GM19372 (cell line): ENCODE results near the gene SAA4.
"Not testable (repeated sequence)": the region's sequence is repeated elsewhere in the genome, so short reads cannot be mapped to it uniquely, and the experiment has no call there.

Experiments used
- ATAC-seq: cut with Tn5 transposase; IDR thresholded peaks from one replicate; pipeline ENCODE4 v1.9.1; 2021; ENCODE audit warnings: mild to moderate bottlenecking, low read depth, moderate library complexity; ENCODE audit not compliant: unreplicated experiment

SAA4 gene

DNA sequence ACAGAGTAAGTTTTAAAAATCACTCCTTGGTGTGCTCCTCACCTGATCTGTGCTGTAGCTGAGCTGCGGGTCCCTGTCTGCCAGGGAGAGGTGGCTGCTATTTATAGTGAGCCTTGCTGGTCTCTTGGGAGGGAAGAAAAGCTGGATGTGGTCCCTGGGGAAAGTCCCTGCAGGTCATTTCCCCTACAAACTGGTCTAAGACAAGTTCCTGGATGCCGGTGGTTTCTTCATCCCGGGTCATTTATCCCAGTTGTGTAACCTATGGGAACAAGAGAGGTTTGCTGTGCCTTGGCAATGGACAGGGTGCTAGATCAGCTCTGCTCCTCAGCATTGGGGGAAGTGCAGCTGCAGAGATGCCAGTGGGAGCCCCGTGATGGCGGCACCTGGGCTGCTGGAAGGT, 12.0 kb upstream of the SAA4 start, which contains the start of gene SAA2:
SAA2 (minus strand) TSS at position 108 of the 400 bp plus-strand sequence. CDS start 657 bp downstream, outside the sequence.
- ATAC-seq = no peak

DNA sequence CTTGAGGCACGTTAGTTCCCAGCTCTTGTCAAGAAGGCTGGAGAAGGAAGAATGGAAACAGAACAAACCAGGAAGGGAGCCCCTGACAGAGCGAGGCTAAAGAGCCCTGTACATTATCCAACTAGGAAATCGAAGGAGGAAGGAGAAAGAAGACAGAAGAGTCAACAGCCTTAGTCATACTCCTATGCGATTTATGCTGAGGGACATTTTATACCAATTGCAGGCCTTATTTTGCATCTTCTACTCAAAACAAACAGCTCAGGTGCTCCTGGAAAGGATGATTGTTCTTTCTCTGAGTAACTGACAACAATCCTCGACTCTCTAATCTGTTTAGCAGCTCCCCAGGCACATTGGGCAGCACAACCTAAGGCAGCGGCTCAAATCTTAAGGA, 10.6 kb upstream of the SAA4 start:
- peak; percentile 8 for ATAC-seq

DNA sequence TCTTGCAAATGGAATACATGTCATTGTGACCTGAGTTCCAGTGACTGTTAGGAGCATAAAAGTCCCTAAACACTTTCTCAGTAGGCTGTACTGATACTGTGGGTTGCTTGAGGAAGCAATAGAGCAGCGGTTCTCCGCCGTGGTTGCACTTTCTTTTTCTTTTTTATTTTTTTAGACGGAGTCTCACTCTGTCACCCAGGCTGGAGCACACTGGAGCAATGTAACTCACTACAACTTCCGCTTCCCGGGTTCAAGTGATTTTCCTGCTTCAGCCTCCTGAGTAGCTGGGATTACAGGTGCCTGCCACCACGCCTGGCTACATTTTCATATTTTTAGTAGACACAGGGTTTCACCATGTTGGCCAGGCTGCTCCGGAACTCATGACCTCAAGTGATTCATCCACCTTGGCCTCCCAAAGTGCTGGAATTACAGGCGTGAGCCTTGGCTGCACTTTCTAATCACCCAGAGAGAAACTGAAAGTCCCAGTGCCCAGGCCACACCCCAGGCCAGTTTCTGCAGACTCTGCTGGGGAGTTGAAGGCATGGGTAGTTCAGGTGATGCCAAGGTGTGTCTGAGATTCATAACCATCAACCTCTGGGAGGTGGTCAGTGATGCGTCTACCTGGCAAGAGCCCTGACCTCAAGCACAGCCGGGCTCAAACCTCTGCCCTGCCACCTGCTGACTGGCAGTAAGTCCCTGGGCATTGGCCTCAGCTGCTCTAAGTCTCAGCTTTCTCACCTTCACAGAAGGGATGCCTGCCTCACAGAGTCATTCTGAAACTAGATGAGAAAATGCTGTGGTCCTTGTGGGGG, 10.0 kb upstream of the SAA4 start:
- peak; percentile 69 for ATAC-seq

DNA sequence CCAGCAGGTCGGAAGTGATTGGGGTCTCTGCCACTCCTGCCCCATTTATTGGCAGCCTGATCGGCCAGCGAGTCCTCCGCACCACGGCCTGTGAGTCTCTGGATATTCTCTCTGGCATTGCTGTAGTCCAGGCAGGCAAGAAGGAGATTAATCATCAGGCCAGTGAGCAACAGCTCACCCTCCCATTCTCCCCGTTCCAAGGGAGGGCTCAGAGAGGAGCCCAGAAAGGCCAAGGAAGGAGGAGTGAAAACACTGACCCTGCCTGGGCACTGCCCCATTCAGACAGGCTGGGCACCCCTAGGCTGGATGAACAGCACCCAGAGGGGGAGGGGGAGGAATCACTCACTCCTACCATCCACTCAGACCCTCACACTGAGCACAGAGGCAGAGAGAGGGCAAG, 8.8 kb upstream of the SAA4 start:
- no peak for ATAC-seq

DNA sequence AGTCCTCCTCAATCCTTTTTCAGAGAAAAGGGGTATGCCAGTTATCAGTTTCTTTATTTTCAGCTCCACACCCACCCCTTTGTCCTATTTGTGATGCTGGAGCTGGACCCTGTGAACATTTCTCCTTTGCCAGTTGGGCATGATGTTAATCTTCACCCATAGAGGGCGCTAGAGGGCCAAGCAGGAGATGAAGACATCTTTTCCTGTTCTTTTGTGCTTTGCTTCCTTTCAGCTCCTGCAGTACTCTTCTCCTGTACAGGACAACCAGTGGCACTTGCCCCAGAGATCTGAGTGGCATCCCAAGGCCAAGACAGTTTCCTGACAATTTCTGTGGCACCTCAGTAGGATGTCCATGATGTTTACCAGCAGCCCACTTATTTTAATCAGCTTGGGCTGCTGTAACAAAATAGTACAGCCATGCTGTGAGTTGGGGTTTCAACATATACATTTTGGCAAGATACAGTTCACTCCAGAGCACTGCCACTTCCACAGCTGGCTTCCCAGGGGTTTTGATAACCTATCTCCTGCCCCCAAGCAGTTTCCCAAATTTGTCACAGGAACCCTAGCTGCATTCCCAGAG, 7.3 kb upstream of the SAA4 start:
- no peak for ATAC-seq

DNA sequence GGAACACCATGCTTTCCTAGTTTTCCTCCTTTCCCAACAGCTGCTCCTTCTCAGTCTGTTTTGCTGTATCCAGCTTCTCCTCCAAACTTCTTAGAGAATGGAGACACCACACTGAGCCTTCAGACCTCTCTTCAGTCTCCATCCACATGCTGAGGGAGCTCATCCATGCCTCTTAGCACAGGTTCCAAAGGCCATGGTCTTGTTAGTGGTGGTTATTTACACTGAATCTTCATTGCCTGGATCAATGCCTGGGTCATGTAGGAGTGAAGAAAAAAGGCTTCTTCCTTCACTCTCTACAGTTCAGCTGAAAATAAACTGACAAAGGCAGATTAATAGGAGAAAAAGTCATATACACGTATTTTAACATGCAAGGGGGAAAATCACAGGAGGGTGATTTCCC, 3.1 kb upstream of the SAA4 start:
- ATAC-seq = no peak

DNA sequence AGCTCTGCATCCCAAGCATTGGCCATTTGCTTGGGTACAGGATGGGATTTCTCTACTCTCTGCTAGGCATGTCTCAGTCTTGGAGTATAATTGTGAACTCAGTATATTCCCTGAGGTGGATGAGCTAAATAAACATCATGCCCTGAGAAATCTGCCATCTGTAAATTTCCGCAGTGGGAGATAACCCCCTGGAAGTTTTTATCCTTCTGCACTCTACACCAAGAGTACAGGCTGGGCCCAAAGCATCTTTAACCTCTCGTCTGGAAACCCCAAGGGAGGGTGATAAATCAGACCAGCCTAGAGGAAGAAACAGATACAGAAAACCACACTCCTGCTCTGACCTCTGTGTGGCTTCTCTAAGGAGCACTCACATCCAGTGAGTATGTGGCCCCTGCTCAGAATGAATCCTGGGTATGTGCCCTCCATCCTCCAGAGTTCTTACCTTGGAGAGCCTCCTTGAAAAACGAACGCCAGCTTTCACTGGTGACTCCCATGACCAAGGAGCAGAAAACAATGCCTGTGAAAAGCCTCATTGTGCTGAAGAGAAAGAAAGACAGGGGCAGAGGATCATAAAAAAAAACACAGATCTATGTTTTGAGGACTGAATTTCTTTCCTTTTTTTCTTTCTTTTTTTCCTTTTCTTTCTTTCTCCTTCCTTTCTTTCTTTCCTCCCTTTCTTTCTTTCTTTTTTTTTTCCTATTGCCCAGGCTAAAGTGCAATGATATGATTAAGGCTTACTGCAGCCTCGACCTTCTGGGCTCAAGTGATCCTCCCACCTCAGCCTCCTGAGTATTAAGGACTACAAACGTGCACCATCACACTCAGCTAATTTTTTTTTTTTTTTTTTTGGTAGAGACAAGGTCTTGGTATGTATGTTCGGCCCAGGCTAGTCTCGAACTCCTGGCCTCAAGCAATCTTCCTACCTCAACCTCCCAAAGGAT, 938 bp downstream of the SAA4 start:
- no peak for ATAC-seq

DNA sequence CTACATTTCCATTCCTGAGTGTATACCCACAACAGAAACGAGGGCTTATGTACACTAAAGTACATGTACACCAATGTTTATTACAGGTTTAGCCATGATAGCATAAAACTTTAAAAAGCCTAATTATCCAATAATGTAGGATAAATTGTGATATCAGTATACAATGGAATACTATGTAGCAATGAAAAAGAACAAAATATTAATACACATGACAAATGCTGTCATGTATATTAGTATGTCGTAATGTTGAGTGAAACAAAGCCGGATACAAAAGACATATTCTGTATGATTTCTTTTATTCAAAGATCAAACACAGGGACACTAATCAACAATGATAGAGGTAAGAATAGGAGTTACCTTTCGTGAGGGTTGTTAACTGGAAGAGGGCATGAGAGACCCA, 2.7 kb downstream of the SAA4 start:
- ATAC-seq = no peak

DNA sequence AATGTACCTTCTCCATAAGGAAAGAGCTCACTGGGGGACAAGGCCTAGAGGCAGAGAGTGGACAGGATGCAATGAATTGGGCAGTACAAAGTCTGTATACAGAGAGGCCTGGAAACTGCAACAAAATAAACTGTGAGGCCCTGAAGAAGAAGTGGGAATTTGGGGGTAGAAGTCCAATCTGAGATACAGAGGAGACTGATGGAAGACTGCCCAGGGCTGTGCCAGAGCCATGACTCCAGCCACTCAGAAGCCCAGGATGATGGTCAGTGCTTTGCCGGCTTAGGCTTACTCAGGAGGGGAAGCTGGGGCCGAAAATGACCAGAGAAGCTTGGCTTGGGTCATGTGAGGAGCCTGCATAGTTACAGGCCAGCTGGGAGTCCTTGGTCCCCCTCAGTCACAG, 5.7 kb downstream of the SAA4 start:
- no peak for ATAC-seq

DNA sequence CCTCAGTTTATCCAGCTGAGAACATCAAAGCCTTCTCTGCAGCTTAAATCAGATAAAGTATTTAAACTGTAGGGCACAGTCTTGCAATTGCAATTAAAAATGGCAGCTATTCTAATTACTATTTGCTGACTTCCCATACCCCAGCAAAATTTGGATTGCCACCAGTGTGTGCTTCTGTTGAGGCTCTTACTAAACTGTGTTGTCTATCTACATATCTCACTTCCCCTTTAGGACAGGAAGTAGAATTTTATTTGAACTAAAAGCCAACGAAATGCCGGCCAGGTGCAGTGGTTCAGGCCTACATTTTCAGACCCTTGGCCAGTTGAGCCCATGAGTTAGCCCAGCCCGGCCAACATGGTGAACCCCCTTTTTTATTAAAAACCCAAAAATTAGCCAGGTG, 7.1 kb downstream of the SAA4 start:
- ATAC-seq = peak; percentile 95

DNA sequence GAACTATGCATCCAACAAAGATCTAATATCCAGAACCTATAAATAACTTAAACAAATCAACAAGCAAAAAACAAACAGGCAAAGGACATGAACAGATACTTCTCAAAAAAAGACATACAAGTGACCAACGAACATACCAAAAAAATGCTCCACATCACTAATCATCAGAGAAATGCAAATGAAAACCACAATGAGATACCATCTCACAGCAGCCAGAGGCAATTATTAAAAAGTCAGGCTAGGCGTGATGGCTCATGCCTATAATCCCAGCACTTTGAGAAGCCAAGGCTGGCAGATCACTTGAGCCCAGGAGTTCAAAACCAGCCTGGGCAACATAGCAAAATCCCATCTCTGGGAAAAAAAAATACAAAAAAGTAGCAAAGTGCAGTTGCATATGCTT, 10.7 kb downstream of the SAA4 start:
- ATAC-seq = no peak

DNA sequence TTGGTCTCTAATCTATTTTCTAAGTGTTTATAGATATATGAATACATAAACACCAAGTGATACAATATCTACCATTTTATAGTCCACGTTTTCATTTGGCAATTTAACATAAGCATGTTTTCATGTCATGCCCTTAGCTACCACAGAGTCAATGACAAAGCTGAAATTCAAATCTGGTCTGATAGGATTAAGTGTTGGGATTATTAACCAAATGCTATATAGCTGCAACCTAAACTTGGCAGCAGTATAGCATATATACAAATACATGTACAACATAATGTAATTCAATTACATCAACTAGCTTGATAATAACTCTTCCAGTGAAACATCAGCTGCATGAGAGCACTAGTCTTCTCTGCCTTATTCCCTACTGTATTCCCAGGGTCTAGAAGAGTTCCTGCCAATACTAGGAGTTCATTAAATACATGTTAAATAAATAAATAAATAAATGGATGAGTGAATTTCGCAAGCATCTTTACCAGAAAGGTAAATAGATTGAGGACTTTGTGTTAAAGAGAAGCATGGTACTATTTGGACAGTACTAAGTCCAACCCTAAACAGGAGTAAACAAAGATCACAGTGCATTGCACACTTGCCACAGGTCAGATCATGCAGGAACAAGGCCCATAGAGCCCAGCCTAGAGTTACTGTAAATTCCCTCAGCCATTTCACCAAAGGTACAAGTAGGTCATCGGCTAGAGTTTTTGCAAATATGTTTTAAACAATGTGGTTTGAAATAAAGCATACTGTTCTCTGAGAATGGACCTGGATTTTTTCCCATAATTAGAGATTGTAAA, 12.8 kb downstream of the SAA4 start:
- ATAC-seq = no peak

DNA sequence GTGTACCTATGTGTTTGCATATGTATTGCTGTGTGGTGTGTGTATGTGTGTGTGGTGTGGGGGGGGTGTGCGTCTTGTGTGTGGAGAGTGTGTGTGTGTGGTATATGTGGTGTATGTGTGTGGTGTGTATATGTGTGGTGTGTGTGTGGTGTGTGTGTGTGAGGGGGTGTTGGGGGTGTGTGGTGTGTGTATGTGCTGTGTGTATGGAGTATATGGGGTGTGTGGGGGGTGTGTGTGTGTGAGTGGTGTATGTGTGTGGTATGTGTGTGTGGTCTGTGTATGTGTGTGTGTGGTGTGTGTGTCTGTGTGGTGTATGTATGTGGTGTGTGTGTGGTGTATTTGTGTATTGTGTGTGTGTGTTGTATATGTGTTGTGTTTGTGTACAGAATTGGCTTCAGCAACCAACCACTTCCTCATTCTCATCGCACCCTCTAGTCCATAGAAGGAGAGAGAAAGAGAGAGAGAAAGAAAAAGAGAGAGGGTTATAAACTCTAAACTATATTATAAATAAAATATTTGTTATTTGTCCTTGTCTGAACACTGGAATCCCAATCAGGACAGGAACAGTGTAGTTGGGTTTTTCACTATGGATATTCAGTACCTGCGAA, 13.7 kb downstream of the SAA4 start:
- ATAC-seq = no peak

DNA sequence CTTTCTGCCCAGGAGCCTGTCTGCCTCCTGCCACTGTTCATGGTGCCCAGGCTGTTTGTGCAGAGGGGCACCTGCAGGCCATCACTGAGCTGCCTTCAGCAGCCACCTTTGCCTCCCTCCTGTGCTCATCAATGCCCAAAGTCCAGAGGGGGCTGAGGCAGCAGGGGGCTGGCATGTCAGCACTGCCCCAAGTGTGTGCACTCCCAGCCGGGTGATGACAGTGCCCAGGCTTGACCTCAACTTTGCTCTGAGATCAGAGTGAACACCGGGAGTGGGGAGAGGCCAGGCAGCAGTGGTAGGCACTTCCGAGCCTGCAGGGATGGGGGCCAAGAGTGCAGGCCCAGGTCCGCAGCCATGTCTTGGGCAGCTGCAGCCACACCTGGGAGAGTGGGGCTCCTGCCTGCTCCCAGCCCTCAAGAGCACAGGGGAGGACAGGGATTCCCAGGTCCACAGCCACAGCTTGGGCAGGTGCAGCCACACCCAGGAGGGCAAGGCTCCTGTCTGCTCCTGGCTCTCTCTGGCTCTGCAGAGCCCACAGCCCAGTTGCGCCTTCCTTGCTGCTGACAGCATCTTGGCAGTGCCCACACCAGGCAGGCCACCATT, 15.2 kb downstream of the SAA4 start:
- no peak for ATAC-seq

DNA sequence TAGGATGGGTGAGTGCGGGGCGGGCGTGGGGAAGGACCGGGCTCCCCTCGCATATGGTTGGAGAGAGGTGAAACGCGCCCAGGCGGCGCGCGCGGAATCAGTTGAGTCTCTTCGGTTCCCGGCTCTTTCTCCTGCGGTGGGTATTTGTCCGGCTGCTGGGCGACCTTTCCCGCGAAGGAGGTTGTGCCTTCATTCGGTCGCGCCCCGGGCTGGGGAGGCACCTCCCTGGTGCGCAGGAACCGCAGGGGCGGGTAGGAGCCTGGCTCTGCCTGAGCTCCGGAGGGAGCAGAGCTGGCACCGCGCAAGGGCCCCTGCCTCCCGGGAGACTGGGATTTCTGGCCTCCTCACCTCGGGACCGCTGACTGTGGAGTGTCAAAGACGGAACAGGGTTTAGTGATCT, 27.5 kb downstream of the SAA4 start:
- ATAC-seq = no peak

DNA sequence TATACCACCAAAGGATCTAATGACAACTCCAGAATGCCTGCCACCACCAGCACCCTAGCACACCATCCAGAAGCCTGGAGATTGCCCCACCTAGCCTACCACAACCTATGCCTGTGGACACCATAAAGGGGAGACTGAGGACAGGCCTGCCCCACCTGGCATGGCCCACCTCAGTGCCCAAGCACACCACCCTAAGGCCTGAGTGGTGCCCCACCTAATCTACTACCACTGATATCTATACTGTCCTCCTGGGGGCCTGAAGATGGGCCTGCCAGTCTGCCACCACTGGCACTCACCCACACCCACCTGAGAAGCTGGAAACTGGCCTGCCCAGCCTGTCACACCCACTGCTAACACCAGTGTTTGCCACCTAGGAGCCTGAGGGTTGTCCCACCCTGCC, 31.8 kb downstream of the SAA4 start:
- no peak for ATAC-seq

DNA sequence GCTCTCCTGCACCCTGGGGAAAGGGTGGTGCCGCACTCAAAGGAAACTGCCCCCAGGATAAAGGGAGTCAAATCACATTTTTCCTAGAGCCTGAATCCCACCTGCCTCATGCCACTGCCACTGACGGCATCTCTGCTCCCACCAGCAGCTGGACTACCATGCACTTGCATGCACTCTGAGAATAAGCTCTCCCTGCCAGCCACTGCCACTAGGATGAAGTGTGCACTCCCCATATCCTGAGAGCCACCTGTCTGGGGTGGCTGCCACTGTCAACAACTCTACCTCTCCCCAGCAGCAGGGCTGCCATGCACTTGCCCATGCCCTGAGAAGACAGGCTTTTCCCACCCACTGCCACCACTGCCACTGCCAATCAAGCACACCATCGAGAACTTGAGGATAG, 32.4 kb downstream of the SAA4 start:
- no peak for ATAC-seq

DNA sequence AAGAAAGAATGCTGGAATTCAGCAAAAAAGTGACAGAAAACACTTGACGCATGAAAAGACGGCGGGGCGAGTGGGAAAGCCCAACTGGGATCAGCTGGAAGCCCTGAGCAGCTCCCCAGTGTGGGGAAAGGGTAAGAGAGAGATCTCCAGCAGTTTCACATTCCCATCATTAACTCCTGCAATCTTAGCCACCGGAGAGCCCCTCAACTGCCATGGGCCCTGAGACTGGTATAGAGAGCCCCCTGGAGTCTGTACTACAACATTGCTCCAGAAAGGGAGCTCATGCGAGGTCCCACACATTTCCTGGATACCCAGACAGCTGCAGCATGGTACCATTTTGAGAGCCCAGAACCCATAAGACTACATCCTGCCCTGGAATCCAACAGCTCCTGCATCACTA, 32.9 kb downstream of the SAA4 start:
- no peak for ATAC-seq

DNA sequence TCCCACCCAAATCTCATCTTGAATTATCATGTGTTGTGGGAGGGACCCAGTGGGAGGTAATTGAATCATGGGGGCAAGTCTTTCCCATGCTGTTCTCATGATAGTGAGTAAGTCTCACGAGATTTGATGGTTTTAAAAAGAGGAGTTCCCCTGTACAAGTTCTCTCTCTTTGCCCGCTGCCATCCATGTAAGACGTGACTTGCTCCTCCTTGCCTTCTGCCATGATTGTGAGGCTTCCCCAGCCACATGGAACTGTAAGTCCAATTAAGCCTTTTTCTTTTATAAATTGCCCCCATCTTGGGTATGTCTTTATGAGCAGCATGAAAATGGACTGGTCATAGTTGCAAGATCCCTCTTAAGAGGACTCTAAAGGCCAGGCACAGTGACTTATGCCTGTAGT, 38.9 kb downstream of the SAA4 start:
- not testable (repeated sequence) for ATAC-seq

DNA sequence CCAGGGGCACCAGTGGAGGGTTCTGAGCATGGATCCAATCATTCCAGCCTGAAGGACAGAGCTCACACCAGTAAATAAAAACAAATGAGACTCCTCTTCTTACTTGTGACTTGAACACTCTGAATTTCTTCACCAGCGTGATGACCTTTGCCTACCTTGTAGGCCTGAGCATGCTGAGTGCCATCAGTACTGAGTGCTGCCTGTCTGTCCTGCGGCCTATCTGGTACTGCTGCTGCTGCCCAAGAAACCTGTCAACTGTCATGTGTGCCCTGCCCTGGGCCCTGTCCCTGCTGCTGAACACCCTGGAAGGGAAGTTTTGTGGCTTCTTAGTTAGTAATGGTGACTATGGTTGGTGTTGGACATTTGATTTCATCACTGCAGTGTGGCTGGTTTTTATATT, 40.1 kb downstream of the SAA4 start:
- no peak for ATAC-seq
